Adrenal gland (tissue), 12 donors: Measurements from ENCODE around the gene ATP13A1. TPM values are rescaled to one million over a fixed set of nuclear protein-coding genes. Genes with fewer than 3 reads are reported as not detected.

Experiments used
- DNase-seq, 7 donors: peaks; one replicate each; pipeline ENCODE4 v3.0.0-alpha.2; 2019 to 2020
- H3K27ac ChIP-seq, 5 donors: fragments of 200-600 bp; sonication (generic) in 4 of 5; 1 replicate in 3 of 5; 2 replicates in 2 of 5; pipeline versions ENCODE4 v1.5.1 to v1.8.0; 2016 to 2020; ENCODE audit warnings: mild to moderate bottlenecking in 1 of 5
- H3K27me3 ChIP-seq: fragments of 200-600 bp; 2 replicates; pipeline ENCODE4 v1.8.0; 2021
- H3K36me3 ChIP-seq, 2 donors: fragments of 200-600 bp; replicated peaks in 1 of 2; 1 replicate in 1 of 2; 2 replicates in 1 of 2; pipeline versions ENCODE4 v1.5.1 to v1.8.0; 2018 to 2022
- H3K4me1 ChIP-seq, 2 donors: fragments of 200-600 bp; replicated peaks in 1 of 2; 1 replicate in 1 of 2; 2 replicates in 1 of 2; pipeline versions ENCODE4 v1.5.1 to v1.8.0; 2018 to 2021
- H3K4me3 ChIP-seq, 4 donors: fragments of 200-600 bp; sonication (generic) in 3 of 4; one replicate each; pipeline ENCODE4 v1.5.1; 2016 to 2018
- H3K9me3 ChIP-seq, 3 donors: fragments of 200-600 bp; sonication (generic) in 1 of 3; replicated peaks in 1 of 3; 1 replicate in 2 of 3; 2 replicates in 1 of 3; pipeline versions ENCODE4 v1.5.1 to v1.8.0; 2016 to 2021
- CTCF ChIP-seq, 6 experiments: fragments of 450-650 bp in 4 of 6; fragments of 200-600 bp in 2 of 6; sonication (generic) in 1 of 6; IDR thresholded peaks; 1 replicate in 5 of 6; 2 replicates in 1 of 6; pipeline versions ENCODE4 v1.5.1 to v1.8.0; 2016 to 2021; ENCODE audit warnings: antibody characterized with exemption in 6 of 6, mild to moderate bottlenecking in 2 of 6, moderate library complexity in 1 of 6
- POLR2A ChIP-seq, 2 donors: fragments of 450-650 bp; IDR thresholded peaks; one replicate each; pipeline ENCODE4 v1.6.1; 2017; ENCODE audit warnings: antibody characterized with exemption in 2 of 2, mild to moderate bottlenecking in 2 of 2, moderate library complexity in 1 of 2
- WGBS, 4 donors: extraction: QIAGEN DNeasy Blood & Tissue Kit in 2 of 4; methylation state at CpG; one replicate each; pipeline versions ENCODE4 v1.1.5 to v1.1.7; 2013 to 2017; 5-methylcytosine and 5-hydroxymethylcytosine counted together
- intact Hi-C, 2 donors: fragments of 100-400 bp; cut with DNase I; formaldehyde crosslinking; loops; one replicate each; pipeline versions ENCODE4 v1.14.1 to v1.15.0; 2022 to 2023
- polyA plus RNA-seq, 3 donors: library from polyadenylated mRNA; stranded (reverse); fragments of 200-250 nt in 2 of 3; fragments of 350-450 nt in 1 of 3; fragmentation: Illumina TruSeq in 1 of 3; extraction: RNeasy Lipid Tissue Mini Kit (QIAGEN cat#74804) in 1 of 3; gene quantifications; one replicate each; pipeline ENCODE4 v1.2.3, GENCODE V29; 2013 to 2014
- total RNA-seq, 9 donors: library from RNA; depleted of rRNA in 4 of 9; stranded (reverse); fragments of >200 nt in 4 of 9; fragments of 120-200 nt in 1 of 9; fragmentation: NEBNext Ultra II Directional in 1 of 9; extraction: Animal tissue kit (Norgen Biotek cat#: 25700) in 1 of 9; gene quantifications; one replicate each; pipeline versions ENCODE4 v1.1.0 to v1.2.4, GENCODE V29; 2013 to 2023
- donor health status: healthy with polysubstance abuse.
- donor health status: Bipolar disorder and iron deficiency.
- donor health status: DM: yes; HTN: yes; CAD: no.
- donor health status: DM: no; HTN: no; CAD: no.
- donor health status: DM: no; HTN: no; CAD: no.
- donor health status: DM: yes; HTN: yes; CAD: no.

Gene ATP13A1
- total and polyA plus RNA-seq, 12 donors = 18.7 to 195 (median 90.9) TPM

- H3K27ac ChIP-seq = no peak overlapping the region
- TF ChIP-seq POLR2A (IDR thresholded peaks at IDR 0.05) = no peak
- intact Hi-C loops = no loop called here
- no peaks in the 10 kb centered on the region for H3K27me3 ChIP-seq
- 92 to 94% (median 93%) methylated on average over 13 to 22 of the region's 22 CpGs for WGBS, 4 donors
- H3K36me3 ChIP-seq = no peaks in the 10 kb centered on the region
- no peak overlapping the region for H3K4me3 ChIP-seq
- H3K4me1 ChIP-seq = no peaks in the 10 kb centered on the region
- no peak for DNase-seq
- H3K9me3 ChIP-seq = no peaks in the 10 kb centered on the region
Observed at GRCh38 chr19:19633711-19634515, 29.6 kb downstream of the ATP13A1 start.

GRCh38 chr19:19632661-19633060 is 30.8 kb downstream of the ATP13A1 start:
- no peak for DNase-seq
- Histone ChIP-seq H3K4me1 (peaks cover 0 to 11% of the 10 kb centered on the region in 2 donors), H3K4me3 (no peak overlapping the region), H3K27me3 (no peaks in the 10 kb centered on the region), H3K9me3 (no peaks in the 10 kb centered on the region), H3K36me3 (no peaks in the 10 kb centered on the region), H3K27ac (no peak overlapping the region)
- TF ChIP-seq CTCF (IDR thresholded peaks at IDR 0.05) (no peak), POLR2A (IDR thresholded peaks at IDR 0.05) (no peak)
- intact Hi-C loops = no loop called here
- 76 to 89% (median 83%) methylated on average over 5 of the region's 5 CpGs for WGBS, 4 donors

GRCh38 chr19:19631346-19631745 is 32.1 kb downstream of the ATP13A1 start:
- no peak for DNase-seq
- no peak overlapping the region for H3K4me3 ChIP-seq
- no peaks in the 10 kb centered on the region for H3K27me3 ChIP-seq
- H3K27ac ChIP-seq = no peak overlapping the region
- peaks cover 0 to 12% of the 10 kb centered on the region in 2 donors for H3K4me1 ChIP-seq
- intact Hi-C loops = no loop called here
- WGBS, 4 donors = 86 to 93% (median 92%) methylated on average over 6 to 7 of the region's 7 CpGs
- no peaks in the 10 kb centered on the region for H3K9me3 ChIP-seq
- no peaks in the 10 kb centered on the region for H3K36me3 ChIP-seq
- no peak for TF ChIP-seq CTCF (IDR thresholded peaks at IDR 0.05)
- no peak for TF ChIP-seq POLR2A (IDR thresholded peaks at IDR 0.05)

- Histone ChIP-seq H3K36me3 (no peaks in the 10 kb centered on the region), H3K9me3 (no peaks in the 10 kb centered on the region), H3K27ac (no peak overlapping the region), H3K4me1 (peaks cover 0 to 12% of the 10 kb centered on the region in 2 donors), H3K27me3 (no peaks in the 10 kb centered on the region), H3K4me3 (no peak overlapping the region)
- TF ChIP-seq POLR2A (IDR thresholded peaks at IDR 0.05) (no peak), CTCF (IDR thresholded peaks at IDR 0.05) (no peak)
- DNase-seq = no peak
- 96 to 100% (median 100%) methylated on average over 2 of the region's 2 CpGs for WGBS, 4 donors
- intact Hi-C loops = no loop called here
Observed at GRCh38 chr19:19630426-19630825, 33.0 kb downstream of the ATP13A1 start.

GRCh38 chr19:19630062-19630414 is 33.4 kb downstream of the ATP13A1 start:
- Histone ChIP-seq H3K4me3 (no peak overlapping the region), H3K4me1 (peaks cover 0 to 12% of the 10 kb centered on the region in 2 donors), H3K36me3 (no peaks in the 10 kb centered on the region), H3K9me3 (no peaks in the 10 kb centered on the region), H3K27ac (no peak overlapping the region), H3K27me3 (no peaks in the 10 kb centered on the region)
- TF ChIP-seq CTCF (IDR thresholded peaks at IDR 0.05) (no peak), POLR2A (IDR thresholded peaks at IDR 0.05) (no peak)
- 97 to 100% (median 99%) methylated on average over 5 to 11 of the region's 11 CpGs; no CpG with 5 or more reads in 1 of the 4 donors for WGBS, 4 donors
- DNase-seq = no peak
- intact Hi-C loops = no loop called here
